IPS-18a (cell line): ENCODE data around the gene RFXAP.

Source experiments
- H3K27ac ChIP-seq: one replicate; pipeline ENCODE4 v1.5.1; 2013; ENCODE audit warnings: low read length
- H3K27me3 ChIP-seq: one replicate; pipeline ENCODE4 v1.6.1; 2013; ENCODE audit warnings: mild to moderate bottlenecking, low read length; ENCODE audit not compliant: control insufficient read depth, insufficient read depth
- H3K36me3 ChIP-seq: one replicate; pipeline ENCODE4 v1.6.1; 2013; ENCODE audit warnings: low read depth, low read length; ENCODE audit not compliant: control insufficient read depth
- H3K4me1 ChIP-seq: one replicate; pipeline ENCODE4 v1.6.1; 2013; ENCODE audit warnings: low read depth, low read length; ENCODE audit not compliant: control insufficient read depth
- H3K4me3 ChIP-seq: one replicate; pipeline ENCODE4 v1.5.1; 2013; ENCODE audit warnings: low read length
- H3K9ac ChIP-seq: one replicate; pipeline ENCODE4 v1.6.1; 2013; ENCODE audit warnings: mild to moderate bottlenecking, low read length, moderate library complexity
- H3K9me3 ChIP-seq: one replicate; pipeline ENCODE4 v1.6.1; 2013; ENCODE audit warnings: low read depth, low read length; ENCODE audit not compliant: control insufficient read depth

The RFXAP gene

DNA sequence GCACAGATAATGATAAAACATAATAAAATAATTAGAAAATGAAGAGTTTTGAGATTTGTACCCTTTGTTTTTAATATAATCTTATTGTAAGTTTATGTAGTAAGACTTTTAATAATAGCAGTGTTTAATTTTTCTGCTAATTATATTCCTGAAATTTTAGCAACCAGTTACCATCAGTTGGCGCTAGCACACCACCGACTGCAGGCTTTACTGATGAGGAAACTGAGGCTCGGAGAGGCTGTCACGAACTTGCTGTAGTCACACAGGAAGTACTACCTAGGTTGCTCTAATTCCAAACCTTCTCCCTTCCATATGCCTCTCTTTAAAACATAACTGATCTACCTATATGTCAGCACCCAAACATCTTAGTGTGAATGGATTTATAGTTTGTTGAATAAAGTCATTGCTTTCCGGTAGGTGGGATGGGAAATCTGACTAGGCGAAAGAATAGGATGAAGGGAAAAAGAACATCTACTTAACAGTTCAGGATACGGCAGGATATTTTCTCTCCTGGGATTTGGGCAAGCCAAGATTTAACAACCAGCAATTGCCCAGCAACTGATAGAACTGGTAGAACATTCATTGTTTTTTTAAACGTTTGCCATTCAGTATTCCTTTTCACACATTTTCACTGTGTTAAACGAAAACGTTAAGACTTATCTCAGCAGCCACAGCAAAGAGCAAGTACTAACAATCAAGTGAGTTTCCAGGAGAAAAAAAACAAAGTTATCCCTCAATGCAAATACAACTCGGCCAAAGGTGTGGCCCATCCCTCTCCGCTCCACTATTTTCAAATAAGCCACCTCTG is 822 bp upstream of the RFXAP start:
- Histone ChIP-seq H3K27ac (no peak overlapping the region), H3K9me3 (no peaks in the 10 kb centered on the region), H3K4me3 (peak overlapping the region; percentile 61), H3K9ac (no peak overlapping the region), H3K27me3 (peaks cover 9% of the 10 kb centered on the region), H3K4me1 (peaks cover 12% of the 10 kb centered on the region), H3K36me3 (no peaks in the 10 kb centered on the region)

- Histone ChIP-seq H3K27ac (no peak overlapping the region), H3K9ac (peak overlapping the region; percentile 51), H3K27me3 (peaks cover 9% of the 10 kb centered on the region), H3K36me3 (no peaks in the 10 kb centered on the region), H3K4me1 (peaks cover 12% of the 10 kb centered on the region), H3K4me3 (peak overlapping the region; percentile 61), H3K9me3 (no peaks in the 10 kb centered on the region)
These were observed 693 bp downstream of the RFXAP start for GRCh38 chr13:36819739-36820090.

GRCh38 chr13:36820222-36820621 is 1.2 kb downstream of the RFXAP start:
- Histone ChIP-seq H3K27me3 (peaks cover 9% of the 10 kb centered on the region), H3K9ac (no peak overlapping the region), H3K36me3 (no peaks in the 10 kb centered on the region), H3K4me1 (peaks cover 12% of the 10 kb centered on the region), H3K4me3 (peak overlapping the region; percentile 61), H3K27ac (no peak overlapping the region), H3K9me3 (no peaks in the 10 kb centered on the region)

DNA sequence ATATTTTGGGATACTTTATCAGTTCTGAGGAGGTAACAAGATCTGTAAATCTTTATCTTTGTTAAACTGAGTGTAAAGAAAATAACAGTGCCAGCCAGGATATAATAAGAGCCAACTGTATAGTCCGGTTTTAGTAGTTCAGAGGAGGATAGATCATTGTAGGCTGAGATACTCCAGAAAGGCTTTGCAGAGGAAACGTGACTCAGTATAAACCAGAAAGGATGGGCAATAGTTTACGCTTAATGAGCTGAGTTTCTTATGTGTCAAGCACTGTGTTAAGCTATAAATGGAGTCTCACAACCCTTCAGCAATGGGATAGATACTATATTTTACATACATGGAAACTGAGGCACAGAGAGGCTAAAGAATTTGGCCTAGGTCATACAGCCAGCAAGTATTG is 3.8 kb downstream of the RFXAP start:
- Histone ChIP-seq H3K27ac (no peak overlapping the region), H3K4me3 (no peak overlapping the region), H3K4me1 (peaks cover 12% of the 10 kb centered on the region), H3K9me3 (no peaks in the 10 kb centered on the region), H3K27me3 (peaks cover 9% of the 10 kb centered on the region), H3K36me3 (peaks cover 7% of the 10 kb centered on the region), H3K9ac (no peak overlapping the region)

DNA sequence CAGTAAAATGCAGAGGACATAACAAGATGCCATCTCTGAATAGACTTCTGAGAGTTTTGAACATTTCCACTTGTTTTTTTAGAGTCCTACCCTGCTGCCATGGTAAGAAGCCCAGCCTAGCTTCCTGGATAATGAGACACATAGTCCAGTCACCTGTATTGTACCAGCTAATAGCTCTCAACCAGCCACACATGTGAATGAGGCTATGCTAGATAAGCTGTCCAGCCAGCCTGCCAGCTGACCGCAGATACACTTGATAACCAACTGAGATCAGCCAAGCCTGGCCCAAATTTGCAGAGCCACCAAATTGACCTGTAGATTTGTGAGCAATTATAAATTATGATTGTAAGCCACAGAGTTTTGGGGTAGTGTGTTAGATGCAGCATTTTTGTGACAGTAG is 10.7 kb downstream of the RFXAP start:
- peaks cover 11% of the 10 kb centered on the region for H3K36me3 ChIP-seq
- no peak overlapping the region for H3K4me3 ChIP-seq
- H3K27me3 ChIP-seq, result no peaks in the 10 kb centered on the region
- no peaks in the 10 kb centered on the region for H3K4me1 ChIP-seq
- no peak overlapping the region for H3K27ac ChIP-seq
- no peak overlapping the region for H3K9ac ChIP-seq
- H3K9me3 ChIP-seq, result no peaks in the 10 kb centered on the region

DNA sequence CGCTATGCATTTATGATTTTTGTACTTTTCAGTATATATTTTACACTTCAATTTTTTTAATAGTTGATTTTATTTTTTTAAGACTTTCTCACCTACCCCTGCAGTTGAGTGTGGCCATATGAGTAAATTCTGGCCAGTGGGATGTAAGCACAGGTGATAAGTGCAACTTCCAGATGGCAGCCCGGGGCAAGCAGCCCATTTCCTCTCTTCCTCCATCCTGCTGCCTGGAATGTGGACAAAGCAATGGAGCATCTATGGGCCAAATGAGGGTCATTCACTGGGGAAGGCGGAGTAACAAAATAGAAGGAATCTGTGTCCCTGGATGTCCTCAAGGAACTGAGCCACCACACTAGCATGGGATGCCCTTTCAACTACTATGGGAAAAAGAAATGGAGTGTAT is 12.3 kb downstream of the RFXAP start:
- Histone ChIP-seq H3K9ac (no peak overlapping the region), H3K27ac (no peak overlapping the region), H3K4me3 (no peak overlapping the region), H3K9me3 (no peaks in the 10 kb centered on the region), H3K27me3 (no peaks in the 10 kb centered on the region), H3K4me1 (no peaks in the 10 kb centered on the region), H3K36me3 (peaks cover 11% of the 10 kb centered on the region)

GRCh38 chr13:36834299-36834698 is 15.3 kb downstream of the RFXAP start:
- Histone ChIP-seq H3K4me1 (no peaks in the 10 kb centered on the region), H3K27ac (no peak overlapping the region), H3K4me3 (no peak overlapping the region), H3K9me3 (no peaks in the 10 kb centered on the region), H3K27me3 (no peaks in the 10 kb centered on the region), H3K36me3 (no peaks in the 10 kb centered on the region), H3K9ac (no peak overlapping the region)

- no peaks in the 10 kb centered on the region for H3K9me3 ChIP-seq
- H3K27me3 ChIP-seq, result no peaks in the 10 kb centered on the region
- H3K4me1 ChIP-seq, result no peaks in the 10 kb centered on the region
- no peak overlapping the region for H3K4me3 ChIP-seq
- H3K36me3 ChIP-seq, result no peaks in the 10 kb centered on the region
- H3K9ac ChIP-seq, result no peak overlapping the region
- H3K27ac ChIP-seq, result no peak overlapping the region
These were observed 18.5 kb downstream of the RFXAP start for GRCh38 chr13:36837354-36838092.

DNA sequence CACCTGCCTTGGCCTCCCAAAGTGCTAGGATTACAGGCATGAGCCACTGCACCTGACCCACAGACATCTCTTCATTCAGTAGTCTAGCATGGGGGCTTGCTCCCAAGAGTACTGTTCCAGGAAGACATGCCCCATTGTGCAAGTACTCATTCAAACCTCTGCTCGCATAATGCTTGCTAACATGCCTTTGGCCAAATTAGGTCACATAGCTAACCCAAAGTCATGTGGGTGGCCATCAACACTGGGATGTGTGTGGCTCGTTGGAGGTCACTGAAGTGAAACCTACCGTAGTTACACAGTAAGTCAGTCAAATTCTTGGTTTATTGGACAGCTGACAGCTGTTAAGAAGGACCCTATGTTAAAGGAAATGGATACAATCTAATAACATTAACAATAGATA is 20.3 kb downstream of the RFXAP start:
- no peaks in the 10 kb centered on the region for H3K36me3 ChIP-seq
- no peaks in the 10 kb centered on the region for H3K27me3 ChIP-seq
- H3K4me3 ChIP-seq, result no peak overlapping the region
- no peaks in the 10 kb centered on the region for H3K9me3 ChIP-seq
- no peaks in the 10 kb centered on the region for H3K4me1 ChIP-seq
- H3K9ac ChIP-seq, result no peak overlapping the region
- H3K27ac ChIP-seq, result no peak overlapping the region

GRCh38 chr13:36839981-36840380 is 21.0 kb downstream of the RFXAP start:
- Histone ChIP-seq H3K4me3 (no peak overlapping the region), H3K9me3 (no peaks in the 10 kb centered on the region), H3K27ac (no peak overlapping the region), H3K9ac (no peak overlapping the region), H3K36me3 (no peaks in the 10 kb centered on the region), H3K27me3 (no peaks in the 10 kb centered on the region), H3K4me1 (no peaks in the 10 kb centered on the region)

DNA sequence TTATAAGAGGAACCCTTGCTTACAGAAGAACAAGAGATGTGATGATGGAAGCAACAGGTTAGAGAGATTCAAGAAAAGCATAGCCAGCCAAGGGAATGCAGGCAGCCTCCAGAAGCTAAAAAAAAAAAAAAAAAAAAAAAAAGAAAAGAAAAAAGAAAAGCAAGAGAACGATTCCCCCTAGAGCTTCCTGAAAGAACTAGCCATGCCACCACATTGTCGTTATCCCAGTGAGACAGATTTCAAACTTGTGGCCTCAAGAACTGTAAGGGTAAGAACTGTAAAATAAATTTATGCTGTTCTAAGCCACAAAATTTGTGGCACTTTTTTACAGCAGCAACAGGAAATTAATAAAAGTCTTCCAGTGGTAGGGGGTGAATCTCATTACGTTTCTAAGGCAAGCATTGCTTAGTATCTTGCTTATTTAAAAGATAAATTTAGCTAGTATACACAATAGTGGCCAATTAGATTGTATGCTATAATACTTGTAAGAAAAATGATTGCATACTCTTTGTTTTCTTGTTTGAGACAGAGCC is 21.8 kb downstream of the RFXAP start:
- Histone ChIP-seq H3K4me1 (no peaks in the 10 kb centered on the region), H3K9ac (no peak overlapping the region), H3K4me3 (no peak overlapping the region), H3K27me3 (no peaks in the 10 kb centered on the region), H3K9me3 (no peaks in the 10 kb centered on the region), H3K36me3 (no peaks in the 10 kb centered on the region), H3K27ac (no peak overlapping the region)
